Stimulated activated effector memory CD8-positive, alpha-beta T cell treated with anti-CD3 and anti-CD28 coated beads, Interleukin-12 subunit alpha, Interleukin-12 subunit beta, amount 100 ng/mL, for 72 hours (primary cell): ENCODE data around the gene ASCC3.

Experiments
- ATAC-seq: fragments of 150-1000 bp; cut with Tn5 transposase; 2 replicates; pipeline ENCODE4 v1.10.0; 2021
- DNase-seq, 2 donors: peaks; one replicate each; pipeline ENCODE4 v3.0.0; 2021 to 2022; ENCODE audit warnings: low spot score in 2 of 2
- H3K27ac Mint-ChIP-seq: one replicate; pipeline ENCODE4 v1.8.0; 2022; ENCODE audit warnings: mild to moderate bottlenecking, mixed read lengths
- H3K36me3 Mint-ChIP-seq: one replicate; pipeline ENCODE4 v1.8.0; 2022; ENCODE audit warnings: mild to moderate bottlenecking, mixed read lengths
- H3K4me1 Mint-ChIP-seq: one replicate; pipeline ENCODE4 v1.8.0; 2022; ENCODE audit warnings: mixed read lengths
- H3K4me3 Mint-ChIP-seq: one replicate; pipeline ENCODE4 v1.8.0; 2022; ENCODE audit warnings: mild to moderate bottlenecking, mixed read lengths
- H3K9me3 Mint-ChIP-seq: one replicate; pipeline ENCODE4 v1.8.0; 2022; ENCODE audit warnings: mixed read lengths

The ASCC3 gene

DNA sequence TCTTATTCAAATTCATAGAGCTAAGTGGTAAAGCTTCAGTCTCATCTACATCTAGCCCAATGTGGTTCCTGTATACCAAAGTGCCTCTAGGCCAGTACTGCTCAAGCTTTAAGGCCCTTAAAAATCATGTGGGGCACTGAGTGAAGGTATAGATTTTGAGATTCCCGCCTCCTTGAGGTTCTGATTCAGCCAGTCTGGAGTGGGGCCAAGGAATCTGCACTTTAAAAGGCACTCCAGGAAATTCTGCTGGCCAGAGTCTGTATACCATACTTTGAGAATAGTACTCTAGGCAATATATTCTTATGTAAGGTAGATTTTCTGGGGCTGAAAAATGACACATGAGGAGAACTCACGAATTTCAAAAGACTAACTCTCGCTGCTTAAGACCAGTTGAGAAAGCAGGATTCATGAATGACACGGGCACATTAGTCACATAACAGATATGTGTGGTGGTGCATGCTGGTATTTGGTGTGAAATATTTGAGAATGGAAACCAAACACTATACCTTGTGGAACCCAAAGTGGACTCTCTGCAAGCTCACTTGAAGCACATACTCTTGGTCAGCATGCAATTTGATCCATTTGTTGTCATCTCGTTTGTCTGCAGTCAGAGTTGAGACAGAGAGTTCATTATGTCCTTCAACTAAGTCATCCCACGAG is 368.8 kb downstream of the ASCC3 start:
- Mint-ChIP-seq H3K9me3 (no peaks in the 10 kb centered on the region), H3K4me3 (no peak overlapping the region), H3K36me3 (peaks cover 69% of the 10 kb centered on the region), H3K27ac (no peak overlapping the region), H3K4me1 (no peaks in the 10 kb centered on the region)
- ATAC-seq (no peak), DNase-seq (no peak)

- Mint-ChIP-seq H3K36me3 (peaks cover 58% of the 10 kb centered on the region), H3K4me1 (no peaks in the 10 kb centered on the region)
These were observed 372.0 kb downstream of the ASCC3 start for GRCh38 chr6:100509101-100509500.

DNA sequence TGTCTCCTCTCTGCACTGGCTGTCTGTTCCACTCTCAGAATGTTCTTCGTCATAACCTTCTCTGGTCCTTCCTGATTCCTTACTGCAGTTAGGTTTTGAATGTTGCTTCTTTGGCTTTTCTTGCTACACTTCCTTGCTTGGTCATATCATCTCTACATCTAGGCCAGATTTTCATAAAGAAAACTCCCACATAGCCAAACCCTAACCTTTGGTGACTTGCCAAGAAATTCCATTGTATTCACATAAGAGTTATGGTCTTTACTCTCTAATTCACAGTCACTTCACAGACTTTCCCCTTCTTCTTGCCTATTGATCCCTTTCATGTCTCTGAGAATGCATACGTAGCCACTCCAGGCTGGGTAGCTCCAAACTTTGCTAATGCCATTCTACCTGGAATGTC is 374.5 kb downstream of the ASCC3 start:
- Mint-ChIP-seq H3K4me3 (no peak overlapping the region), H3K9me3 (no peaks in the 10 kb centered on the region), H3K27ac (no peak overlapping the region), H3K4me1 (no peaks in the 10 kb centered on the region), H3K36me3 (peaks cover 40% of the 10 kb centered on the region)
- ATAC-seq: no peak
- DNase-seq: no peak

More at GRCh38 chr6:100509101-100509500, 372.0 kb downstream of the ASCC3 start:
- no peaks in the 10 kb centered on the region for H3K9me3 Mint-ChIP-seq
- H3K27ac Mint-ChIP-seq: no peak overlapping the region
- DNase-seq: no peak
- no peak for ATAC-seq
- no peak overlapping the region for H3K4me3 Mint-ChIP-seq

- H3K27ac Mint-ChIP-seq: no peak overlapping the region
- peaks cover 24% of the 10 kb centered on the region for H3K36me3 Mint-ChIP-seq
- ATAC-seq (peak; percentile 72), DNase-seq (no peak)
- H3K9me3 Mint-ChIP-seq: no peaks in the 10 kb centered on the region
- H3K4me3 Mint-ChIP-seq: no peak overlapping the region
- no peaks in the 10 kb centered on the region for H3K4me1 Mint-ChIP-seq
These were observed 376.1 kb downstream of the ASCC3 start for GRCh38 chr6:100504786-100505737.

DNA sequence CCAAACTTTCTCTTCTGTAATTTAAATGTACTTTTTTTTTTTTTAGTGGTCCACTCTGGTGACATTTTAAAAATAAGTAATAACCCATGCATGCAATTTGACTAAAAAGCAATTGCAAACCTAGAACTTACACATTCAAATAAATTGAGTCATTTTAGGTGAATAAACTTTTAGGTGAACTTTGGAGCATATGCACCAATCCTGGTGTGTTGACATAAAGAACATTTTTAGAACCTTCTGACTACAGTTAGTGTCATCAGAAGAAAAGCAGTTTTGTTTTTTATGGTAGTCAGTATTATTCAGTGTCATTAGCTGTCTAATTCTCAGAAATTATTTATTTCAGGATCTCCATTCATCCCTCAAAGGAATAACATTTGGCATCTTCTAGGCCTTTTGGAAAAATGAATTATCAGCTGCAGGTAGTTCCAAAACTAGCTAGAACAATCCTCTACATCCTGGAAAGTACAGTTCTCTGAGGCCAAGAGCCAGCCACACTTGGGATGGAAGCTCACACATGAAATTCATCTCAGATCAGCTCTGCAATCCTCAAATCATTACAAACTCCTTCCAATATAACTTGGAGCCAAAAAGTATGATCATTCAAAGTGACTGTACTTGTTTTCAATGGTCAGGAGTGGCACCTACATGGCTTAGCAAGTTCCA is 378.0 kb downstream of the ASCC3 start:
- DNase-seq (no peak), ATAC-seq (no peak)
- Mint-ChIP-seq H3K27ac (no peak overlapping the region), H3K9me3 (no peaks in the 10 kb centered on the region), H3K4me1 (no peaks in the 10 kb centered on the region), H3K36me3 (peaks cover 5% of the 10 kb centered on the region), H3K4me3 (no peak overlapping the region)

- no peaks in the 10 kb centered on the region for H3K36me3 Mint-ChIP-seq
- no peak for ATAC-seq
- no peaks in the 10 kb centered on the region for H3K4me1 Mint-ChIP-seq
- H3K27ac Mint-ChIP-seq: no peak overlapping the region
- no peak overlapping the region for H3K4me3 Mint-ChIP-seq
- DNase-seq: no peak
- H3K9me3 Mint-ChIP-seq: peaks cover 4% of the 10 kb centered on the region
These were observed 387.8 kb downstream of the ASCC3 start for GRCh38 chr6:100493206-100493888.

- no peak overlapping the region for H3K4me3 Mint-ChIP-seq
- H3K4me1 Mint-ChIP-seq: no peaks in the 10 kb centered on the region
- ATAC-seq (no peak), DNase-seq (no peak)
- H3K9me3 Mint-ChIP-seq: peaks cover 4% of the 10 kb centered on the region
- H3K36me3 Mint-ChIP-seq: no peaks in the 10 kb centered on the region
- H3K27ac Mint-ChIP-seq: no peak overlapping the region
These were observed 389.0 kb downstream of the ASCC3 start for GRCh38 chr6:100491952-100492670.

GRCh38 chr6:100490065-100490464 is 391.1 kb downstream of the ASCC3 start:
- no peak for ATAC-seq

GRCh38 chr6:100488244-100488643 is 392.9 kb downstream of the ASCC3 start:
- Mint-ChIP-seq H3K36me3 (no peaks in the 10 kb centered on the region), H3K9me3 (no peaks in the 10 kb centered on the region)
- no peak for DNase-seq

More at GRCh38 chr6:100490065-100490464, 391.1 kb downstream of the ASCC3 start:
- Mint-ChIP-seq H3K27ac (no peak overlapping the region), H3K36me3 (no peaks in the 10 kb centered on the region), H3K4me1 (no peaks in the 10 kb centered on the region), H3K9me3 (peaks cover 2% of the 10 kb centered on the region), H3K4me3 (no peak overlapping the region)
- no peak for DNase-seq

DNA sequence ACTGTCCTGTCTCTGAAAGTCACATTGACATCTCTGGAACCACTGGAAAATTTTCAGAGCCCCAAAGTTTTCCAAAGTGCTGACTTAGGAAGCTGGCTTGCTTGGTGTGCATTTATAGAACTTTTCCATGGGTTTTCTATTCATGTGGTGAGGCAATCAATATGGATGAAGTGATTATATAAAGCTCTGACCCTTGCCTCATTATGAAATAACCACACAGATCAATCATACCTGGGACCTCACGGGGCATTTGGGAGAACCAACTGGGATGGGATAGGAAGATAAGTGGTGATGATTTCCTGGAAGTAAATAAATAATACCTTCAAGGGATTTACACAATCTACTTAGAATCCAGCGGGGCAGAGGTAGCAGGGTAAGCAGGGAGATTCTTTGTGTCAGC is 393.5 kb downstream of the ASCC3 start:
- no peaks in the 10 kb centered on the region for H3K4me1 Mint-ChIP-seq
- DNase-seq (no peak), ATAC-seq (no peak)
- no peaks in the 10 kb centered on the region for H3K9me3 Mint-ChIP-seq
- H3K36me3 Mint-ChIP-seq: no peaks in the 10 kb centered on the region
- H3K27ac Mint-ChIP-seq: no peak overlapping the region
- no peak overlapping the region for H3K4me3 Mint-ChIP-seq

More at GRCh38 chr6:100488244-100488643, 392.9 kb downstream of the ASCC3 start:
- ATAC-seq: peak; percentile 31
- H3K27ac Mint-ChIP-seq: no peak overlapping the region
- H3K4me1 Mint-ChIP-seq: no peaks in the 10 kb centered on the region
- no peak overlapping the region for H3K4me3 Mint-ChIP-seq

DNA sequence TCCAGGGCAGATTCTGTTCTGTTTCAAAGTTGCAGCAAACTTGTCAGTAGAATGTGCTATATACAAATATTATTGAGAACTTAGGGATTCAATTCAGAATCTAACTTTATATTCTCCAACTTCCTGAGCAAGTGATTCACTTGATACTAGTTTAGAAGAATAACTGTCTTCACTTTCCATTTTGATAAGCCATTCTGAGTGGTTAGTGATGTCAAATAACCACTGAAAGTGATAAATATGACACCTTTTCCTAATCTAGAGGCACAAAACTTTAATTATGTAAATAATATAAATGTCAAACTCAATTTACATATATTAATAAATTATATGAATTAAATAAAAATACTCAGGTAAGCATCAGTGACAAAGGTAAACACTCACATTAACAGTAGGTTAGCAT is 395.9 kb downstream of the ASCC3 start:
- no peaks in the 10 kb centered on the region for H3K36me3 Mint-ChIP-seq
- ATAC-seq (no peak), DNase-seq (no peak)
- no peak overlapping the region for H3K27ac Mint-ChIP-seq
- no peak overlapping the region for H3K4me3 Mint-ChIP-seq
- no peaks in the 10 kb centered on the region for H3K4me1 Mint-ChIP-seq
- H3K9me3 Mint-ChIP-seq: no peaks in the 10 kb centered on the region

DNA sequence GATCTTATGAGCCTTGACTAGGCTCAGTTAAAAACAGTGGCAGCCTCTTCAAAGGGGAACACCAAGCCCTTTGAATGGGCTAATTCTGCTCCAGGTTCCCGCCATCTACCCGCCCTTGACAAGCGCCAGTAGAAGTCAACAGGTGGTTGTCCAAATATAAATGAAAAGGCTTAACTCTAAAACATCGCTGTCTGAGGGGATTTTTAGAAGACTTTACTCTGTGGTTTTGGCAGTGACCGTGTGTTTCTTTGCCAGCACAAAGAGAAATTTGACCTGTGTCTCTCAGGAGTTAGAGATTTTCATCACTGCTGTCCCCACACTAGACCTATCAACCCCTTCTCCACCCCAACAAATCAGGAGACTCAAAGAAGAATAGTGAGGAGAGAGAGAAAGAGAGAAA is 396.7 kb downstream of the ASCC3 start:
- Mint-ChIP-seq H3K27ac (no peak overlapping the region), H3K36me3 (no peaks in the 10 kb centered on the region), H3K4me1 (no peaks in the 10 kb centered on the region), H3K4me3 (no peak overlapping the region), H3K9me3 (no peaks in the 10 kb centered on the region)
- DNase-seq (no peak), ATAC-seq (no peak)

GRCh38 chr6:100482698-100483097 is 398.4 kb downstream of the ASCC3 start:
- Mint-ChIP-seq H3K4me1 (no peaks in the 10 kb centered on the region), H3K27ac (no peak overlapping the region), H3K9me3 (no peaks in the 10 kb centered on the region), H3K4me3 (no peak overlapping the region), H3K36me3 (no peaks in the 10 kb centered on the region)
- DNase-seq (no peak), ATAC-seq (no peak)

DNA sequence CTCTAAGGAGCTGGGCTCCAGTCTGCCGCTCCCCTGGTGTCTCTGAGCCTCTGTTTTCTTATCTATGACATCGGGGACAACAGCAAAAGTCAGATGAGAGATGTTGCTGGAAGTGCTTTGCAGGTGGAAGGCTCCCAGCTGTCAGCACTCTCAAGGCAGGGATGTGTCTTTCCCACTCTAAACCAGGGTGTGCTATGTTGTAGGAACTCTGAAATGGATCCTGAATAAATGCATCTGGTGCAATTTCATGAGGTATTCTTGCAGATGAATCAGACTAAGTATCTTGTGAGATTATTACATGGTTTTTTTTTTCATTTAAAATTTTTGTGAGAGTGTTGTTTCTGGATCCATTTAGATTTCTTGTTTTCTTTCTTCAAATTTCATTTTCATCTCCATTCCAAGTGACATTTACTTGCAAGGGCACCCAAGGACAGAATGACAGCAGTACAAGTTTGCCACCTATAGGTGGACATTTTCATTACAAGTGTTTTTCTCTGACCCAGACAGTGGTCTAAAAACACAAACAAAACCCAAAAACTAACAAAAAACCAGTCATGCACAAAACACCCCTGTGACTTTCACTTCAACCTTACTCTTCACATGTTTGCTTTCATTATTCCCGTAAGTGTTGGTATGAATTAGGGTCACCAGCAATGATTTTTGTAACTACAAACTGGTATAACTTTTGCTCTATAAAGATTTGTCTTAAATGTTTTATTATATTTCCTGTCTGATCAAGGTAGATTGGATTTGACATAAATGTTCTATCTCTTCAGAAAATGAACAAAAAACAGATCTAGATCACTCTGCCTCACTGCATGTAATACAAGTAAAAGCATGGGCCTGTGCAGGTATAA is 401.7 kb downstream of the ASCC3 start:
- Mint-ChIP-seq H3K4me3 (no peak overlapping the region), H3K27ac (no peak overlapping the region), H3K36me3 (no peaks in the 10 kb centered on the region), H3K9me3 (no peaks in the 10 kb centered on the region), H3K4me1 (no peaks in the 10 kb centered on the region)
- DNase-seq (no peak), ATAC-seq (no peak)
